SK-N-SH (cell line): ENCODE measurements around the gene CPPED1. TPM values are rescaled to one million over a fixed set of nuclear protein-coding genes. Genes with fewer than 3 reads are reported as not detected.

Experiments used
- CTCF ChIA-PET: fragments of 300-600, 350-600 bp; formaldehyde crosslinking; extraction: SDS; loops from one replicate; lab custom pipeline; 2021; lab: Yijun Ruan, JAX
- POLR2A ChIA-PET: fragments of 350-600 bp; sonication (Branson Sonifier 250); formaldehyde crosslinking; extraction: SDS; loops from one replicate; lab custom pipeline; 2020; ENCODE audit warnings: antibody characterized with exemption, inconsistent platforms; lab: Yijun Ruan, JAX
- DNase-seq: peaks from one replicate; pipeline ENCODE4 v3.0.0; 2012
- H2AFZ ChIP-seq: fragments of 200-600 bp; sonication (generic); 2 replicates; pipeline ENCODE4 v1.8.1; 2016; ENCODE audit warnings: antibody characterized with exemption, mild to moderate bottlenecking, low read depth
- H3F3A ChIP-seq: fragments of 200-600 bp; sonication (generic); replicated peaks from 2 replicates; pipeline ENCODE3; 2016; ENCODE audit warnings: antibody characterized with exemption, mild to moderate bottlenecking; ENCODE audit not compliant: insufficient read depth
- H3K27ac ChIP-seq, 2 experiments: fragments of 200-500 bp in 1 of 2; fragments of 200-600 bp in 1 of 2; sonication (Bioruptor generic) in 1 of 2; sonication (generic), shearing (Covaris generic) in 1 of 2; 2 replicates each; pipeline versions ENCODE4 v1.5.1 to v1.6.1; 2014 to 2016; ENCODE audit warnings: low read depth in 2 of 2, inconsistent platforms in 1 of 2, low read length in 1 of 2, mild to moderate bottlenecking in 1 of 2, mixed read lengths in 1 of 2
- H3K27me3 ChIP-seq: fragments of 200-600 bp; sonication (generic), shearing (Covaris generic); 2 replicates; pipeline ENCODE4 v1.6.1; 2016; ENCODE audit warnings: mixed run types; ENCODE audit not compliant: insufficient read depth
- H3K36me3 ChIP-seq, 2 experiments: fragments of 200-500 bp in 1 of 2; fragments of 200-600 bp in 1 of 2; sonication (Bioruptor generic) in 1 of 2; sonication (generic) in 1 of 2; replicated peaks in 1 of 2; 2 replicates each; pipeline versions ENCODE3 to v1.5.1; 2014 to 2016; ENCODE audit warnings: low read length in 1 of 2, mild to moderate bottlenecking in 1 of 2; ENCODE audit not compliant: insufficient read depth in 2 of 2, control insufficient read depth in 1 of 2
- H3K4me1 ChIP-seq, 2 experiments: fragments of 200-500 bp in 1 of 2; fragments of 200-600 bp in 1 of 2; sonication (Bioruptor generic) in 1 of 2; sonication (generic), shearing (Covaris generic) in 1 of 2; 2 replicates each; pipeline versions ENCODE4 v1.5.1 to v1.6.1; 2014 to 2016; ENCODE audit warnings: low read depth in 1 of 2, low read length in 1 of 2, mixed run types in 1 of 2; ENCODE audit not compliant: insufficient read depth in 2 of 2, control insufficient read depth in 1 of 2
- H3K4me2 ChIP-seq: fragments of 200-600 bp; sonication (generic), shearing (Covaris generic); 2 replicates; pipeline ENCODE4 v1.6.1; 2017; ENCODE audit warnings: mixed run types
- H3K4me3 ChIP-seq, 2 experiments: fragments of 200-500 bp in 1 of 2; fragments of 200-600 bp in 1 of 2; sonication (Bioruptor generic) in 1 of 2; sonication (generic), shearing (Covaris generic) in 1 of 2; 2 replicates each; pipeline versions ENCODE4 v1.5.1 to v1.8.1; 2014 to 2016; ENCODE audit warnings: low read depth in 2 of 2, inconsistent platforms in 1 of 2, low read length in 1 of 2, mild to moderate bottlenecking in 1 of 2, mixed read lengths in 1 of 2, moderate library complexity in 1 of 2
- H3K79me2 ChIP-seq: fragments of 200-600 bp; sonication (generic); 2 replicates; pipeline ENCODE4 v1.8.1; 2017; ENCODE audit warnings: mild to moderate bottlenecking; ENCODE audit not compliant: insufficient read depth
- H3K9ac ChIP-seq: fragments of 200-600 bp; sonication (generic); 2 replicates; pipeline ENCODE4 v1.6.1; 2017; ENCODE audit warnings: mixed run types
- H3K9me2 ChIP-seq: fragments of 200-600 bp; sonication (generic); 2 replicates; pipeline ENCODE4 v1.6.1; 2017; ENCODE audit warnings: mixed run types
- H3K9me3 ChIP-seq: fragments of 200-600 bp; sonication (generic); 2 replicates; pipeline ENCODE4 v1.6.1; 2017; ENCODE audit warnings: mixed run types, mild to moderate bottlenecking, moderate library complexity
- H4K20me1 ChIP-seq: fragments of 200-600 bp; sonication (generic); 2 replicates; pipeline ENCODE4 v1.6.1; 2017; ENCODE audit warnings: mild to moderate bottlenecking, mixed run types; ENCODE audit not compliant: insufficient read depth
- CHD2 ChIP-seq: fragments of 150-350 bp; IDR thresholded peaks from 2 replicates; pipeline ENCODE4 v1.6.1; 2018; ENCODE audit warnings: low read length; ENCODE audit not compliant: partially characterized antibody
- CTCF ChIP-seq: fragments of 200-600 bp; sonication (generic); IDR thresholded peaks from 2 replicates; pipeline ENCODE4 v1.6.1; 2017; ENCODE audit warnings: antibody characterized with exemption, mild to moderate bottlenecking, moderate library complexity
- EP300 ChIP-seq, 2 experiments: IDR thresholded peaks; 2 replicates each; pipeline versions ENCODE4 v1.4.0 to v1.6.1; 2012; ENCODE audit warnings: borderline replicate concordance in 1 of 2, low read depth in 1 of 2, low read length in 1 of 2
- EZH2phosphoT487 ChIP-seq: fragments of 200-600 bp; sonication (generic); IDR thresholded peaks from 2 replicates; pipeline ENCODE4 v1.6.1; 2017; ENCODE audit warnings: low read depth, mixed run types, mild to moderate bottlenecking, antibody characterized with exemption, moderate library complexity, borderline replicate concordance
- FOXJ3 ChIP-seq: sonication (generic); formaldehyde crosslinking; IDR thresholded peaks from 2 replicates; pipeline ENCODE4 v1.5.1; 2020; ENCODE audit warnings: mild to moderate bottlenecking, missing genetic modification reagents
- FOXM1 ChIP-seq: IDR thresholded peaks from 2 replicates; pipeline ENCODE4 v1.4.0; 2012; ENCODE audit warnings: low read depth, mild to moderate bottlenecking
- GABPA ChIP-seq: IDR thresholded peaks from 2 replicates; pipeline ENCODE4 v1.4.0; 2012; ENCODE audit warnings: low read depth, mild to moderate bottlenecking
- JUND ChIP-seq: IDR thresholded peaks from 2 replicates; pipeline ENCODE4 v1.4.0; 2012
- MXI1 ChIP-seq: IDR thresholded peaks from 2 replicates; pipeline ENCODE4 v1.6.1; 2012; ENCODE audit warnings: mild to moderate bottlenecking, low read depth, low read length, improper control_type of control experiment
- PBX3 ChIP-seq: IDR thresholded peaks from 2 replicates; pipeline ENCODE4; 2012
- POLR2AphosphoS5 ChIP-seq: IDR thresholded peaks from 2 replicates; pipeline ENCODE4 v1.6.1; 2012; ENCODE audit warnings: low read depth, low read length
- RFX5 ChIP-seq: IDR thresholded peaks from 2 replicates; pipeline ENCODE4 v1.6.1; 2012; ENCODE audit warnings: mild to moderate bottlenecking, improper control_type of control experiment, low read length
- RXRA ChIP-seq: IDR thresholded peaks from 2 replicates; pipeline ENCODE4 v1.4.0; 2012; ENCODE audit warnings: low read depth, mild to moderate bottlenecking, borderline replicate concordance
- TCF12 ChIP-seq: IDR thresholded peaks from 2 replicates; pipeline ENCODE4 v1.4.0; 2012
- USF2 ChIP-seq: fragments of 150-350 bp; IDR thresholded peaks from 2 replicates; pipeline ENCODE4 v1.6.1; 2017; ENCODE audit warnings: antibody characterized with exemption, low read length, low read depth, borderline replicate concordance
- YY1 ChIP-seq: IDR thresholded peaks from 2 replicates; pipeline ENCODE4 v1.4.0; 2012; ENCODE audit warnings: low read depth, mild to moderate bottlenecking
- WGBS: methylation state at CpG from one replicate; pipeline ENCODE4 v1.1.6; 2017; ENCODE audit warnings: low lambda C conversion rate; 5-methylcytosine and 5-hydroxymethylcytosine counted together
- polyA plus RNA-seq, 3 experiments: library from polyadenylated mRNA; depleted of rRNA; stranded (reverse); fragments of >200 nt; gene quantifications; 2 replicates each; pipeline ENCODE4 v1.2.3, GENCODE V29; 2012

CPPED1 gene
- polyA plus RNA-seq, 1 of the 3 experiments (the other 2 are of a cell fraction), result 11.9 TPM

GRCh38 chr16:12675046-12675445, 128.6 kb downstream of the CPPED1 start:
- Histone ChIP-seq H3K4me2 (peak overlapping the region; percentile 46; the same call in 1 of the 2 replicates), H3K79me2 (peaks cover 8% of the 10 kb centered on the region; the same call in 1 of the 2 replicates), H4K20me1 (no peaks in the 10 kb centered on the region), H3K9me2 (no peaks in the 10 kb centered on the region), H3K4me1 (peaks cover 2 to 16% of the 10 kb centered on the region in 2 experiments; a peak in 3 of 4 replicates), H3K27ac (peak overlapping the region in 1 of 2 experiments; percentile 69; a peak in 2 of 4 replicates), H2AFZ (no peak overlapping the region), H3K4me3 (no peak overlapping the region), H3K9me3 (no peaks in the 10 kb centered on the region), H3F3A (peaks cover 22% of the 10 kb centered on the region), H3K9ac (no peak overlapping the region), H3K27me3 (no peaks in the 10 kb centered on the region), H3K36me3 (peaks cover 0 to 4% of the 10 kb centered on the region in 2 experiments)
- TF ChIP-seq POLR2AphosphoS5 (no peak), YY1 (no peak), PBX3 (peak; percentile 53; the same call in 1 of the 2 replicates), JUND (no peak; the same call in 1 of the 2 replicates), MXI1 (no peak), EP300 (IDR thresholded peaks at IDR 0.05; ENCODE audit: borderline replicate concordance in 1 of 2, low read depth in 1 of 2, low read length in 1 of 2) (no peak), RXRA (no peak), FOXJ3 (CRISPR knock-in tag) (no peak), CTCF (no peak), TCF12 (peak; percentile 21; the same call in 1 of the 2 replicates), GABPA (no peak)
- no peak for DNase-seq
- POLR2A ChIA-PET, result no interaction called here
- CTCF ChIA-PET, result interaction anchor here (0.6 kb wide), 1 partner anchor 712 kb away, joined by 3 read pairs; no protein-coding TSS in a partner anchor
- WGBS, result 57% methylated on average over 4 of the region's 4 CpGs

GRCh38 chr16:12674524-12674923, 129.2 kb downstream of the CPPED1 start:
- Histone ChIP-seq H3K36me3 (peaks cover 0 to 8% of the 10 kb centered on the region in 2 experiments), H3K4me2 (peak overlapping the region; percentile 51; the same call in 1 of the 2 replicates), H3K9me3 (no peaks in the 10 kb centered on the region), H3K27ac (peak overlapping the region in 1 of 2 experiments; percentile 69; a peak in 2 of 4 replicates), H3K9me2 (no peaks in the 10 kb centered on the region), H3K4me1 (peaks cover 2 to 16% of the 10 kb centered on the region in 2 experiments; a peak in 3 of 4 replicates), H3K79me2 (peaks cover 8% of the 10 kb centered on the region; the same call in 1 of the 2 replicates), H2AFZ (no peak overlapping the region), H3K27me3 (no peaks in the 10 kb centered on the region), H3F3A (peaks cover 17% of the 10 kb centered on the region), H4K20me1 (no peaks in the 10 kb centered on the region), H3K9ac (no peak overlapping the region), H3K4me3 (peak overlapping the region in 1 of 2 experiments; percentile 13; a peak in 1 of 4 replicates)
- WGBS, result 83% methylated on average over 5 of the region's 5 CpGs
- TF ChIP-seq FOXJ3 (CRISPR knock-in tag) (no peak), GABPA (no peak), FOXM1 (no peak), POLR2AphosphoS5 (no peak), CHD2 (no peak), EZH2phosphoT487 (no peak), RFX5 (no peak), USF2 (no peak)
- CTCF ChIA-PET, result no interaction called here
- POLR2A ChIA-PET, result no interaction called here
- no peak for DNase-seq
